Esophagus squamous epithelium (tissue), 5 donors: ENCODE data around the gene RUNX3. TPM values are rescaled to one million over a fixed set of nuclear protein-coding genes. Genes with fewer than 3 reads are reported as not detected.

ENCODE experiments used
- DNase-seq: peaks from one replicate; lab custom pipeline; 2025; lab: John Stamatoyannopoulos, UW
- H3K27ac ChIP-seq, 4 donors: fragments of 200-600 bp; sonication (generic); one replicate each; pipeline ENCODE4 v1.5.1; 2016 to 2019; ENCODE audit warnings: mild to moderate bottlenecking in 1 of 4
- H3K27me3 ChIP-seq, 4 donors: fragments of 200-600 bp; sonication (generic); 1 replicate in 3 of 4; 2 replicates in 1 of 4; pipeline versions ENCODE4 v1.5.1 to v1.6.0; 2017 to 2021; ENCODE audit warnings: antibody characterized with exemption in 1 of 4
- H3K36me3 ChIP-seq, 3 donors: fragments of 200-600 bp; sonication (generic); one replicate each; pipeline ENCODE4 v1.5.1; 2016 to 2019
- H3K4me1 ChIP-seq, 3 donors: fragments of 200-600 bp; sonication (generic); one replicate each; pipeline ENCODE4 v1.5.1; 2017 to 2019
- H3K4me3 ChIP-seq, 4 donors: fragments of 200-600 bp; sonication (generic); 1 replicate in 3 of 4; 2 replicates in 1 of 4; pipeline ENCODE4 v1.5.1; 2016 to 2019; ENCODE audit warnings: mild to moderate bottlenecking in 2 of 4, moderate library complexity in 1 of 4
- H3K9me3 ChIP-seq, 3 donors: fragments of 200-600 bp; sonication (generic); one replicate each; pipeline ENCODE4 v1.5.1; 2016 to 2019
- CTCF ChIP-seq, 6 experiments: fragments of 450-650 bp in 4 of 6; fragments of 200-600 bp in 2 of 6; sonication (generic) in 2 of 6; IDR thresholded peaks; one replicate each; pipeline ENCODE4 v1.5.1; 2016 to 2019; ENCODE audit warnings: antibody characterized with exemption in 6 of 6, mild to moderate bottlenecking in 4 of 6, moderate library complexity in 4 of 6
- POLR2A ChIP-seq, 4 donors: fragments of 450-650 bp; IDR thresholded peaks; one replicate each; pipeline ENCODE4 v1.6.1; 2017; ENCODE audit warnings: antibody characterized with exemption in 4 of 4, mild to moderate bottlenecking in 4 of 4, moderate library complexity in 3 of 4
- WGBS, 2 donors: methylation state at CpG; one replicate each; pipeline ENCODE4 v1.1.5; 2018; 5-methylcytosine and 5-hydroxymethylcytosine counted together
- intact Hi-C: fragments of 100-400 bp; cut with DNase I; formaldehyde crosslinking; loops from one replicate; pipeline ENCODE4 v1.15.0; 2022
- total RNA-seq, 4 donors: library from RNA; depleted of rRNA; stranded (reverse); fragments of >200 nt; gene quantifications; one replicate each; pipeline ENCODE4 v1.1.0, GENCODE V29; 2016
- donor health status: DM: yes; HTN: yes; CAD: no.

Gene RUNX3
- total RNA-seq, 4 donors from 2014 or later = 1.9 to 5.7 (median 3.1) TPM

- no peaks in the 10 kb centered on the region for H3K9me3 ChIP-seq
- H3K4me3 ChIP-seq = no peak overlapping the region
- 27 to 55% methylated on average over 8 to 12 of the region's 28 CpGs for WGBS, 2 donors
- peak overlapping the region in 1 of 4 donors; percentile 22 for H3K27ac ChIP-seq
- no peaks in the 10 kb centered on the region for H3K36me3 ChIP-seq
- peaks cover 0 to 32% (median 0%) of the 10 kb centered on the region in 3 donors for H3K4me1 ChIP-seq
- intact Hi-C loops = no loop called here
- no peak for TF ChIP-seq POLR2A (IDR thresholded peaks at IDR 0.05)
- TF ChIP-seq CTCF (IDR thresholded peaks at IDR 0.05) = no peak
- DNase-seq = no peak
- peaks cover 0 to 75% (median 0%) of the 10 kb centered on the region in 4 donors for H3K27me3 ChIP-seq
Observed at GRCh38 chr1:24861821-24862727, 68.0 kb downstream of the RUNX3 start.

DNA sequence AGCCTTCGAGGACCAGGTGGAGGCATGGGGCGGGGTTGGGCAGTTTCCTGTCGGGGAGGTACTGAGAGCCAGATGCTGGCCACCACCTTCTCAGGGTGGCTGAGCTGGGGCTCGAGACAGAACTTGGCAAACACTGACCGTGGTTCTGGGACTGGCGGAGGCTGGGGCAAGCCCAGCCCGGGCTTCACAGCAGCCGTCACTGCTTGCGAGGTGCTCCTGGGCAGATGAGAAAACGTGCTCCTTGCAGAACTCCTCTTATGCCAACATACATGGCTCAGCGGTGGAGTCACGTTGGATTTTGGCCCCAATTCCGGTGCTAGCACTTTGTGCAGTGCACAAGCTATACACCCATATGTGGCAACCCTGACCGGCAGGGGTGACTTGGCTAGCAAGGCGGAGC is 69.2 kb downstream of the RUNX3 start:
- no peak overlapping the region for H3K27ac ChIP-seq
- 46 to 58% methylated on average over 11 to 13 of the region's 15 CpGs for WGBS, 2 donors
- no peaks in the 10 kb centered on the region for H3K36me3 ChIP-seq
- peaks cover 0 to 20% (median 0%) of the 10 kb centered on the region in 3 donors for H3K4me1 ChIP-seq
- TF ChIP-seq POLR2A (IDR thresholded peaks at IDR 0.05) (no peak), CTCF (IDR thresholded peaks at IDR 0.05) (no peak)
- H3K27me3 ChIP-seq = peaks cover 0 to 74% (median 0%) of the 10 kb centered on the region in 4 donors
- H3K9me3 ChIP-seq = no peaks in the 10 kb centered on the region
- H3K4me3 ChIP-seq = no peak overlapping the region
- DNase-seq = no peak
- intact Hi-C loops = no loop called here

DNA sequence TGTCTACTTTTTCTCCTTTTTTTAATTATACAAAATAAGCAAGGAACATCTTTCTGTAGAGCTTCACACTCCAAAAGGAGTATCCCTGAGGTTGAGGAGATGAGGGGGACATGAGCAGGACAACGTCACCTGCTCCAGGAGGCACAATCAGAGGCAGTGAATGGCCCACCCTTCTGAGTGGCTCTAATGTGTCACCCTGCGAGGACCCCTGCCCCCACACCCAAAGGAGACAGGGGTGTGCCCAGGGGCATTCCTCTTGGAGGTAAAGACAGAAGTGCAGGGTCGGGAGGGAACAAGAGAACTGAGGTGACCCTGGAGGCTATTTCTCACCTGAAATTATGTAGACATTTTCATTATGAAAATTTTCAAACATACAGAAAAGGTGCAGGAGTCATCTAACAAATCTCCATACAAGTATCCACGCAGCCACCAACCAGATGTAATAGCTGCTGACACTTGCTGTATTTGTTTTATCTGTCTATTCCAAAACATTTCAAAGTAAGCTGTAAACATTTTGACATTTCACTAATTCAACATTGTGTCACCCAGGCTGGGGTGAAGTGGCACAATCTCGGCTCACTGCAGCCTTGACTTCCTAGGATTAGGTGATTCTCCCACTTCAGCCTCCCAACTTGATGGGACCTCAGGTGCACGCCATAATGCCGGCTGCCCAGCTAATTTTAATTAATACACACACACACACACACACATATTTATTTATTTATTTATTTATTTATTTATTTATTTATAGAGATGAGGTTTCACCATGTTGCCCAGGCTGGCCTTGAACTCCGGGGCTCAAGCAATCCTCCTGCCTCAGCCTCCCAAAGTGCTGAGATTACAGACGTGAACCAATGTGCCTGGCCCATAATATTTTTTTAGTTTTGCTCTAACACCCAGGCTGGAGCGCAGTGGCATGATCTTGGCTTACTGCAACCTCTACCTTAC is 70.7 kb downstream of the RUNX3 start:
- intact Hi-C loops = no loop called here
- 72 to 80% methylated on average over 7 to 10 of the region's 10 CpGs for WGBS, 2 donors
- H3K27me3 ChIP-seq = peaks cover 0 to 67% (median 0%) of the 10 kb centered on the region in 4 donors

DNA sequence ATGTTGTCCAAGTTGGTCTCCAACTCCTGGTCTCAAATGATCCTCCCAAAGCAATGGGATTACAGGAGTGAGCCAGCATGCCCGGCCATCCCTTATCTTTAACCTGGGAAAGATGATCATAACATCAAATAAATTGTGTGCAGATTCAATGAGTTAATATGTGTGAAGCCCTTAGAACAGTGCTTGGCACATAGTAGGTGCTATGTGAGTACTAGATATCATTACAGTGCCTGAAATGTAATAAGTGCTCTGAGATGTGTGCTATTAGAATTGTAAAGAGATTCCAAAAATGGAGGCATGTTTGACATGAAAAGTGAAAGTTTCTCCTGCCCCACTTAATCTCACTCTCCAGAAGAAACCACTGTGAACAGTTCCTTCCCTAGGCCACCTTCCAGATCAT is 71.8 kb downstream of the RUNX3 start:
- Histone ChIP-seq H3K4me3 (no peak overlapping the region), H3K9me3 (no peaks in the 10 kb centered on the region), H3K4me1 (peaks cover 0 to 13% (median 0%) of the 10 kb centered on the region in 3 donors), H3K36me3 (no peaks in the 10 kb centered on the region), H3K27me3 (peaks cover 0 to 63% (median 0%) of the 10 kb centered on the region in 4 donors), H3K27ac (no peak overlapping the region)
- no peak for TF ChIP-seq POLR2A (IDR thresholded peaks at IDR 0.05)
- TF ChIP-seq CTCF (IDR thresholded peaks at IDR 0.05) = no peak
- no peak for DNase-seq
- 75 to 92% methylated on average over 1 of the region's 1 CpG for WGBS, 2 donors
- intact Hi-C loops = no loop called here

More for the DNA sequence above, 70.7 kb downstream of the RUNX3 start:
- DNase-seq = no peak
- Histone ChIP-seq H3K9me3 (no peaks in the 10 kb centered on the region), H3K36me3 (no peaks in the 10 kb centered on the region), H3K27ac (no peak overlapping the region), H3K4me3 (no peak overlapping the region), H3K4me1 (peaks cover 0 to 16% (median 0%) of the 10 kb centered on the region in 3 donors)
- TF ChIP-seq CTCF (IDR thresholded peaks at IDR 0.05) (no peak), POLR2A (IDR thresholded peaks at IDR 0.05) (no peak)
